ENCODE results near the gene KLK3.

KLK3 gene

DNA sequence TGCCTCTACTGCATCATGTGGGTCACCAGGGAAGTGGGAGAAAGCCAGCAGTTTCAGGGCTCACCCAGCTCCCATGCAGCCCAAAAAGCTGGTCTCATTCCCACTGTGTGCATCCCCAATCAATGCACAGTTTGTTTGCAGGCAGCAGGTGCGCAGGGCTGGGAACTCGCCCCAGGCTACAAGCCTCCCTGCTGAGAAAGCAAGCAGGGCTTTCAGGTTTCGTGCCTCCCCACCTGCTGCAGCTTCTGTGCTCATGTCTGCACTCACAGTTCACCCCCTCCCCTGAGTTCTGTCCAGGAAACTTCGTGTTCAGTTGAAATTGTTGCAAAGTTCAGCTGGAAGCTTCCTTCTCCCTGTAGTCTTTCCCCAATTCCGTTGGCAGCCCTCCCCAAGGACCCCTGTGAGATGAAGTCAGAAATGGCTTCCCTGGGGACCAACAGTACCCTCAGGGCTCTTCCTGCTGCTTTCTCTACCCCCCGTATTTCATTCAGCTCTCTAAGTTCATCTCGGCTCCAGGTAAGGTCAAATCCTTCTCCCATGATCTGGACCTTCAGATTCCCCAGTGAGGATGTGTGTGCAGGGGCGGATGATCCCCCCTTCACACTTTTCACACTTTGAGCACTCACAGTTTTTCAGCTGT is 10.3 kb upstream of the KLK3 start:
- no peak for ATAC-seq (ENCODE audit: low read depth)

DNA sequence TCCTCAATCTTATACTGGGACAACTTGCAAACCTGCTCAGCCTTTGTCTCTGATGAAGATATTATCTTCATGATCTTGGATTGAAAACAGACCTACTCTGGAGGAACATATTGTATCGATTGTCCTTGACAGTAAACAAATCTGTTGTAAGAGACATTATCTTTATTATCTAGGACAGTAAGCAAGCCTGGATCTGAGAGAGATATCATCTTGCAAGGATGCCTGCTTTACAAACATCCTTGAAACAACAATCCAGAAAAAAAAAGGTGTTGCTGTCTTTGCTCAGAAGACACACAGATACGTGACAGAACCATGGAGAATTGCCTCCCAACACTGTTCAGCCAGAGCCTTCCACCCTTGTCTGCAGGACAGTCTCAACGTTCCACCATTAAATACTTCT is 4.0 kb upstream of the KLK3 start:
- no peaks in the 10 kb centered on the region for H3K36me3 ChIP-seq (ENCODE audit: low read depth)
- ATAC-seq (ENCODE audit: low read depth) = no peak
- H3K27ac ChIP-seq (ENCODE audit: poor library complexity, severe bottlenecking) = no peak overlapping the region
- no peaks in the 10 kb centered on the region for H3K4me1 ChIP-seq (ENCODE audit: insufficient read depth, poor library complexity, severe bottlenecking)
- H3K9me3 ChIP-seq (ENCODE audit: severe bottlenecking) = no peaks in the 10 kb centered on the region
- H3K27me3 ChIP-seq (ENCODE audit: insufficient read depth, poor library complexity, severe bottlenecking) = peaks cover 5% of the 10 kb centered on the region
- TF ChIP-seq, protein P1, sequence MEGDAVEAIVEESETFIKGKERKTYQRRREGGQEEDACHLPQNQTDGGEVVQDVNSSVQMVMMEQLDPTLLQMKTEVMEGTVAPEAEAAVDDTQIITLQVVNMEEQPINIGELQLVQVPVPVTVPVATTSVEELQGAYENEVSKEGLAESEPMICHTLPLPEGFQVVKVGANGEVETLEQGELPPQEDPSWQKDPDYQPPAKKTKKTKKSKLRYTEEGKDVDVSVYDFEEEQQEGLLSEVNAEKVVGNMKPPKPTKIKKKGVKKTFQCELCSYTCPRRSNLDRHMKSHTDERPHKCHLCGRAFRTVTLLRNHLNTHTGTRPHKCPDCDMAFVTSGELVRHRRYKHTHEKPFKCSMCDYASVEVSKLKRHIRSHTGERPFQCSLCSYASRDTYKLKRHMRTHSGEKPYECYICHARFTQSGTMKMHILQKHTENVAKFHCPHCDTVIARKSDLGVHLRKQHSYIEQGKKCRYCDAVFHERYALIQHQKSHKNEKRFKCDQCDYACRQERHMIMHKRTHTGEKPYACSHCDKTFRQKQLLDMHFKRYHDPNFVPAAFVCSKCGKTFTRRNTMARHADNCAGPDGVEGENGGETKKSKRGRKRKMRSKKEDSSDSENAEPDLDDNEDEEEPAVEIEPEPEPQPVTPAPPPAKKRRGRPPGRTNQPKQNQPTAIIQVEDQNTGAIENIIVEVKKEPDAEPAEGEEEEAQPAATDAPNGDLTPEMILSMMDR (IDR thresholded peaks at IDR 0.05; ENCODE audit: poor library complexity, severe bottlenecking) = no peak
- no peak overlapping the region for H3K4me3 ChIP-seq (ENCODE audit: severe bottlenecking)
- no peak for DNase-seq (ENCODE audit: low spot score)

More for the DNA sequence above, 10.3 kb upstream of the KLK3 start:
- H3K27me3 ChIP-seq (ENCODE audit: insufficient read depth, poor library complexity, severe bottlenecking) = peaks cover 9% of the 10 kb centered on the region
- no peak for DNase-seq (ENCODE audit: low spot score)
- H3K9me3 ChIP-seq (ENCODE audit: severe bottlenecking) = no peaks in the 10 kb centered on the region
- H3K27ac ChIP-seq (ENCODE audit: poor library complexity, severe bottlenecking) = no peak overlapping the region
- H3K36me3 ChIP-seq (ENCODE audit: low read depth) = no peaks in the 10 kb centered on the region
- H3K4me3 ChIP-seq (ENCODE audit: severe bottlenecking) = no peak overlapping the region
- H3K4me1 ChIP-seq (ENCODE audit: insufficient read depth, poor library complexity, severe bottlenecking) = no peaks in the 10 kb centered on the region
- TF ChIP-seq, protein P1 (IDR thresholded peaks at IDR 0.05; ENCODE audit: poor library complexity, severe bottlenecking) = no peak

DNA sequence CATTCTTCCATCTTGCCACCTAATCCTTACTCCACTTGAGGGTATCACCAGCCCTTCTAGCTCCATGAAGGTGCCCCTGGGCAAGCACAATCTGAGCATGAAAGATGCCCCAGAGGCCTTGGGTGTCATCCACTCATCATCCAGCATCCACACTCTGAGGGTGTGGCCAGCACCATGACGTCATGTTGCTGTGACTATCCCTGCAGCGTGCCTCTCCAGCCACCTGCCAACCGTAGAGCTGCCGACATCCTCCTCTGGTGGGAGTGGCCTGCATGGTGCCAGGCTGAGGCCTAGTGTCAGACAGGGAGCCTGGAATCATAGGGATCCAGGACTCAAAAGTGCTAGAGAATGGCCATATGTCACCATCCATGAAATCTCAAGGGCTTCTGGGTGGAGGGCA is 3.1 kb upstream of the KLK3 start:
- TF ChIP-seq, protein P1 (IDR thresholded peaks at IDR 0.05; ENCODE audit: poor library complexity, severe bottlenecking) = no peak
- ATAC-seq (ENCODE audit: low read depth) = no peak
- Histone ChIP-seq H3K27me3 (ENCODE audit: insufficient read depth, poor library complexity, severe bottlenecking) (peaks cover 3% of the 10 kb centered on the region), H3K27ac (ENCODE audit: poor library complexity, severe bottlenecking) (no peak overlapping the region), H3K4me3 (ENCODE audit: severe bottlenecking) (no peak overlapping the region), H3K9me3 (ENCODE audit: severe bottlenecking) (no peaks in the 10 kb centered on the region), H3K4me1 (ENCODE audit: insufficient read depth, poor library complexity, severe bottlenecking) (no peaks in the 10 kb centered on the region), H3K36me3 (ENCODE audit: low read depth) (no peaks in the 10 kb centered on the region)
- DNase-seq (ENCODE audit: low spot score) = no peak

DNA sequence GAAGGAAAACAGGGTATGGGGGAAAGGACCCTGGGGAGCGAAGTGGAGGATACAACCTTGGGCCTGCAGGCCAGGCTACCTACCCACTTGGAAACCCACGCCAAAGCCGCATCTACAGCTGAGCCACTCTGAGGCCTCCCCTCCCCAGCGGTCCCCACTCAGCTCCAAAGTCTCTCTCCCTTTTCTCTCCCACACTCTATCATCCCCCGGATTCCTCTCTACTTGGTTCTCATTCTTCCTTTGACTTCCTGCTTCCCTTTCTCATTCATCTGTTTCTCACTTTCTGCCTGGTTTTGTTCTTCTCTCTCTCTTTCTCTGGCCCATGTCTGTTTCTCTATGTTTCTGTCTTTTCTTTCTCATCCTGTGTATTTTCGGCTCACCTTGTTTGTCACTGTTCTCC is 2.7 kb downstream of the KLK3 start:
- peaks cover 3% of the 10 kb centered on the region for H3K27me3 ChIP-seq (ENCODE audit: insufficient read depth, poor library complexity, severe bottlenecking)
- TF ChIP-seq, protein P1 (IDR thresholded peaks at IDR 0.05; ENCODE audit: poor library complexity, severe bottlenecking) = no peak
- DNase-seq (ENCODE audit: low spot score) = no peak
- no peak overlapping the region for H3K4me3 ChIP-seq (ENCODE audit: severe bottlenecking)
- ATAC-seq (ENCODE audit: low read depth) = no peak
- no peak overlapping the region for H3K27ac ChIP-seq (ENCODE audit: poor library complexity, severe bottlenecking)
- no peaks in the 10 kb centered on the region for H3K4me1 ChIP-seq (ENCODE audit: insufficient read depth, poor library complexity, severe bottlenecking)
- no peaks in the 10 kb centered on the region for H3K9me3 ChIP-seq (ENCODE audit: severe bottlenecking)
- H3K36me3 ChIP-seq (ENCODE audit: low read depth) = no peaks in the 10 kb centered on the region

DNA sequence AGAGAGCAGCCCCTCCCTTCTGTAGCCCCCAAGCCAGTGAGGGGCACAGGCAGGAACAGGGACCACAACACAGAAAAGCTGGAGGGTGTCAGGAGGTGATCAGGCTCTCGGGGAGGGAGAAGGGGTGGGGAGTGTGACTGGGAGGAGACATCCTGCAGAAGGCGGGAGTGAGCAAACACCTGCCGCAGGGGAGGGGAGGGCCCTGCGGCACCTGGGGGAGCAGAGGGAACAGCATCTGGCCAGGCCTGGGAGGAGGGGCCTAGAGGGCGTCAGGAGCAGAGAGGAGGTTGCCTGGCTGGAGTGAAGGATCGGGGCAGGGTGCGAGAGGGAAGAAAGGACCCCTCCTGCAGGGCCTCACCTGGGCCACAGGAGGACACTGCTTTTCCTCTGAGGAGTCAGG is 4.2 kb downstream of the KLK3 start:
- DNase-seq (ENCODE audit: low spot score) = no peak
- Histone ChIP-seq H3K9me3 (ENCODE audit: severe bottlenecking) (no peaks in the 10 kb centered on the region), H3K4me1 (ENCODE audit: insufficient read depth, poor library complexity, severe bottlenecking) (no peaks in the 10 kb centered on the region), H3K27ac (ENCODE audit: poor library complexity, severe bottlenecking) (no peak overlapping the region), H3K36me3 (ENCODE audit: low read depth) (no peaks in the 10 kb centered on the region), H3K4me3 (ENCODE audit: severe bottlenecking) (no peak overlapping the region), H3K27me3 (ENCODE audit: insufficient read depth, poor library complexity, severe bottlenecking) (peaks cover 5% of the 10 kb centered on the region)
- TF ChIP-seq, protein P1 (IDR thresholded peaks at IDR 0.05; ENCODE audit: poor library complexity, severe bottlenecking) = no peak
- ATAC-seq (ENCODE audit: low read depth) = no peak
